Stimulated activated CD4-positive, alpha-beta T cell treated with anti-CD3 and anti-CD28 coated beads, TNF-alpha, amount 100 ng/mL, for 48 hours (primary cell): ENCODE measurements around the gene FRG2C.
"Not testable (repeated sequence)": the region's sequence is repeated elsewhere in the genome, so short reads cannot be mapped to it uniquely, and the experiment has no call there.

Experiments used
- DNase-seq, 3 donors: peaks; one replicate each; pipeline ENCODE4 v3.0.0-alpha.2; 2020; ENCODE audit warnings: low read depth in 3 of 3

FRG2C gene

GRCh38 chr3:75669348-75670297, 5.5 kb downstream of the FRG2C start:
- DNase-seq: not testable (repeated sequence)

GRCh38 chr3:75670298-75671286, 6.5 kb downstream of the FRG2C start:
- not testable (repeated sequence) for DNase-seq

GRCh38 chr3:75671287-75672139, 7.4 kb downstream of the FRG2C start:
- DNase-seq: not testable (repeated sequence)

- not testable (repeated sequence) for DNase-seq
Observed at GRCh38 chr3:75672140-75672775, 8.1 kb downstream of the FRG2C start.

GRCh38 chr3:75683965-75684364, 19.8 kb downstream of the FRG2C start:
- not testable (repeated sequence) for DNase-seq

GRCh38 chr3:75687323-75687722, 23.2 kb downstream of the FRG2C start:
- no peak for DNase-seq

- no peak for DNase-seq
Observed at GRCh38 chr3:75692061-75692460, 27.9 kb downstream of the FRG2C start.
